RKO (cell line): ENCODE results near the gene NGFR.

Source experiments
- DNase-seq: peaks from one replicate; pipeline ENCODE4 v3.0.0-alpha.2; 2016; ENCODE audit warnings: low spot score

The NGFR gene

GRCh38 chr17:49516180-49516579 lies 21.1 kb downstream of the NGFR start:
- no peak for DNase-seq

DNA sequence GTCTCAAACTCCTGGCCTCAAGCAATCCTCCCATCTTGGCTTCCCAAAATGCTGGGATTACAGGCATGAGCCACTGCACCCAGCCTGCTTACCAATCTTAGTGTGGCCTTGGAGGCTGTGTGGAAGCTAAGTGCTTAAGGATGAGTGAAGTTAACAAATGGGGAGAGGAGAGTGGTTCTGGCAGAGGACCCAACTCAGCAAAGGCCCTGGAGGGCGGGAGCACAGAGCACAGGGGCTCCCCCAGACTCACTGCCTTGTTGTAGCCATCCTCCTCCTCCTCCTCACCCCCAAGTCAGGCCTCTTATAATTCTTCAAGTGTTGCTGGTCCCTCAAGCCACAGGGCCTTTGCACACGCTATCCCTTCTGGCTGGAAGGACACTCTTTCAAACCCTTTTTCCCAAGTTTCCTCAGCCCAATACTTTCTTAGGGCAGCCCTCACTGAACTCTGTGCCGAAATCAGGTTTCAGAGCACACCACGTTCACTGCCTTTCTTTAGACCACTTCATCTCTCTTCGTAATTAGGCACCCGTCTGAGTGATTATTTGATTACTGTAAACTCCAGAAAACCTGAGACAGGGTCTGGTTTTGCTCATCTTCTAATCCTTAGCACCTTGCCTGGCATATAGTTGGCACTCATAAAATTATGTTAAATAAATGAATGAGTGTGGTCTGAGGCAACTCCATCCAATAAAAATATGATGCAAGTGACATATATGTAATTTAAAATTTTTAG lies 23.4 kb downstream of the NGFR start:
- DNase-seq, result no peak

- no peak for DNase-seq
These were observed 24.7 kb downstream of the NGFR start for GRCh38 chr17:49519781-49520180.

GRCh38 chr17:49520386-49521087 lies 25.4 kb downstream of the NGFR start:
- no peak for DNase-seq

DNA sequence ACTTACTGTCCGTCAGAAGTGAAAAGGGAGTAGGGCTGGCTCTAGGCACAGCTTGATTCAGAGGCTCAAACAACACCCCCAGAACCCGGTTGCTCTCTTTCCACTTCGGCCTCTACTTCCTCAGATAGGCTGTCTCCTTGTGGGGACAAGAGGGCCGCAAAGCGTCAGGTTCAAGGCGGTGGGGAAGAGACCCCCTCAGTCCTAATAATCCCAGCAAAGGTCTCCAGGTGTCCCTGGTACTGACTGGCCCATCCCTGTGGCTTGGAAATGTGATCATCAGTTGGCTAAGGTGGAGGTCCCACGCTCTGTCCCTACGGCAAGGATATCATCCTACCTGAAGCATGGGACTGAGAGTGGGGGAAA lies 26.0 kb downstream of the NGFR start:
- DNase-seq, result no peak

DNA sequence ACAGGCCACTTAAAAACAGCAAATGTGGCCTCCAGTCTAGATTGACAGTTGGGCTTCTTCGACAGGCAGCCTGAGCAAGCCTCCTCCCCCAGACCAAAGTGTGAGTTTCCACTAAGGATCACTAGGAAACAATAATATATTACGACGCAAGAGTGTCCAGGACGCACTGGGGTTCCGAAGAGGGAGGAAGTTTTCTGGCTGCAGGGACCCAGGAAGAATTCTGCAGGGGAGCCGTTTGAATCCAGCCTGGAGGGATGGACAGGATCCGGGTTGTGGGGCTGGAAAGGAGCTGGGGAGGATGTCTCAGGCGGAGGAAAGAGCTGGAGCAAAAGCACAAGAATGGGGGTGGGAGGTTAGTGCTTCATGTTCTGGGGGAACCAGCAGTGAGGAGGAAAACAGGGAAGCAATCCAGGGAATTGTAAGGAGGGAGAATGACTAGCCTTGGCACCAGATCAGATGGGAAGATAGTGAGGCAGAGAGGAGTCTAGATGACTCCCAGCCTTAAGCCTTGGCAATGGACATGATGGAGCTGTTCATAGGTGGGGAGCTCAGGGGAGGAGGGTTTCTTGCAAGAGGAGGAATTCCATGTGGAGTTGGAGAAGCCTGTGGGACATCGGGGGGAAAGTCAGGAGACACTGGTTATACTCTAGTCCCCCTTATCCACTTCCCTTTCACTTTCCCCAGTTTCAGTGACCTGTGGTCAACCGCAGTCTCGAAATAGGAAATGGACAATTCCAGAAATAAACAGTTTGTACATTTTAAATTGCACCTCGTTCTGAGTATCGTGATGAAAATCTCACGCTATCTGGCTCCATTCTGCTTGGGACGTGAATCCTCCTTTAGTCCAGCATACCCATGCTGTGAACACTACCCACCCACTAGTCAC lies 26.6 kb downstream of the NGFR start:
- no peak for DNase-seq

GRCh38 chr17:49522357-49522890 lies 27.3 kb downstream of the NGFR start:
- no peak for DNase-seq

- DNase-seq, result no peak
These were observed 28.1 kb downstream of the NGFR start for GRCh38 chr17:49523196-49523595.

DNA sequence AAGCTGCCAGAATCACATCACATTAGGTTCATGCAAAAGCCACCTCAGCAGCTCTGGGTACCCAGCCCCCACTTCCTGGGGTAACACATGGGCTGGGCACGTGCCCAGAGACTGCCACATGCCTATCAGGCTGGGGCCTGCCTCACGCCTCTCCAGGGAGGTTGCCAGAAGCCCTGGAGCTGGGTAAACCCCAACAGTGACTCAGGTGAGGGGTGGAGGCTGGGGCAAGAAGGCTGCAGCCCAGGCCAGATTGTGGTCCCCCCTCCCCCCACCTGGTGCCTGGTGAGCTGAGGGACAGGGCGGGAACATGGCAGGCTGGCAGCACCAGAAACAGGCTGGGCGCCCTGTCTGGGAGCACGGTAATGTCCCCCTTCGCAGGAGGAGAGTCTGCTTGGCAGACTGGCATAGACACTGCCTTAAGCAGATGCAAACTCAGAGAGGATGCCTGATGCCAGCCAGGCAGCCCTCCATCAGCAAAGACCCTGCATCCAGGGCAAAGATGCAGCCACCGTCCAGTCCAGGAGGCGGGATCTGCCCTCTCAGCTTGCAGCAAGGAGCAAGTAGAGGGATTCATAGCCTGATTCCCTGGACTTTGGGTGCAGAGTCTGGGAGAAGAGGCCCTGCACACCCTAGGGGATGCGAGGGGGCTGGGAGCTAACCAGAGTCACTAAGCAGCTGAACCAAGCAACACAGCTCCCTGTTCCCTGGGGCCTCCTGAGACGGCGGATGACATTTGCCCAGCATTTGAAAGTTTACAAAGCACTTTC lies 28.8 kb downstream of the NGFR start:
- no peak for DNase-seq

DNA sequence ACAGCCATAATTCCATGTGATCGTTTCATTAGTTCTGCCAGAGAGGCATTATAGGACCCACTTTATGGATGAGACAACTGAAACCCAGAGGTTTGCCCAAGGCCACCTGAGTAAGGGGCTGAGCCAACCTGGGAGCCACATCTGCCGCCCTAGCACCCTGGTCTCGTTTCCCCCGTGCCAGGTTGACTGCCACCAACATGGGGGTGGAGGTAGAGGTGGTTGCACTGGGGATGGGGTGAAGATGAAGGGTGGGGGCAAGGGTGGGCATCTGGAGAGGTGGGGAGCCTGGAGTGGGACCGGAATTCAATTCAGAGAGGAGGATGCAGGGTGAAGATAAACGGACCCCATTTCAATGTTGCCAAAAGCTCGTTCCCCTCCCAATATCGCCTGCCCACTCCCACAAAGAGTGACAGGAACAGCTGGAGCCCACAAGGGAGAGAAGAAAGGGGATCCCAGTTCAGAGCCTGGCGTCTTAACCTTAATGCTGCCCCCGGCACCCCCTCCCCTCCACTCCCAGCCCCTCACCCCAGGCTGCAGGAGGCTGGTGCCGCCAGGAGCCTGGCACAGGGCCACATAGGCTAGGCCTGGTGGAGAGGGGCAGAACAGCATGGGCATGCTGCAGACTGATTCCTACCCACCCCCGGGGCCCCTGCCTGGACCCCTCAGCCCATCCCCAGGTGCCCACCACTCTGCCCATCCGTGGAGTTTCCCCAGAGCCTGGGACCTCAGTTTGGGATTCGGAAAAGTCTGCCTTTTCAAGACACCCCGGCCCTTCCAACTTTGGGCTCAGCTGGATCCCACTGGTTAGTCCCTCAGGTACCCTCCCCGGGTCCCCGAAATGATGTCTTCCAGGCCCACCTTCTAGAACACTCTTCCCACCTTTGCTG lies 29.6 kb downstream of the NGFR start:
- no peak for DNase-seq

GRCh38 chr17:49525831-49526741 lies 31.0 kb downstream of the NGFR start:
- DNase-seq, result no peak

DNA sequence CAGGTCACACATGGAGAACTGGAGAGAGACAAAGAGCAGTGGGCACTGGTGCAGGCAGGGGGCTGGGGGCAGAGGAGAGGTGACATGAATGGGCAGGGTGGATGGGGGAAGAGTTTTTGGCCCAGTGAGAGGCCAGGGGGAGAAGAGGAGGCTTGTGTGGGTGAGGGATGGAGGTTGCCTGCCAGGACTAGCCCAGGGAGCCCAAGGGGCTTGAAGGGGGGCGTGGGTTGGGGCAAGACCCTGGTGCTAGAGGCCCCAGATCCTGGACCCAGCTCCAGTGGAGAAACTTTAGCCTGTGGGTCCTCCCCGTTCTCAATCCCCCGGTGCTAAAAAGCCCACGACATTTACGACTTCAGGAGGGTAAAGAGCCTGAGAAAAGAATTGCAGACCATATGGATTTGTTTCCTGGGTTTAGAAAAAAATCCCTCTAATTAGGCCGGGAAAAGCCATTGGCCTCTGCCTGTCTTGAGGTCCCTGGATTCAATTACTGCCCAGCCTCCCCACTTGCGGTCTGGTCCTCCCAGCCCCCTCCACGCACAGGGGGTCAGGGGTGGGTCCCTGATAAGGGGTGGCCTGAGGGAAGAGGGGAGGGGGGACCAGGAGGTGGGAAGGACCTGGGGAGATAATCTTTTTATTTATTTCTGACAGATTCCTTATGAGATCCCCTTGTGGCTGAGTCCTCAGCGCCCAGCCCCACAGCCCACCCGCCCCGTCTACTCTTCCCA lies 33.0 kb downstream of the NGFR start:
- DNase-seq, result no peak

DNA sequence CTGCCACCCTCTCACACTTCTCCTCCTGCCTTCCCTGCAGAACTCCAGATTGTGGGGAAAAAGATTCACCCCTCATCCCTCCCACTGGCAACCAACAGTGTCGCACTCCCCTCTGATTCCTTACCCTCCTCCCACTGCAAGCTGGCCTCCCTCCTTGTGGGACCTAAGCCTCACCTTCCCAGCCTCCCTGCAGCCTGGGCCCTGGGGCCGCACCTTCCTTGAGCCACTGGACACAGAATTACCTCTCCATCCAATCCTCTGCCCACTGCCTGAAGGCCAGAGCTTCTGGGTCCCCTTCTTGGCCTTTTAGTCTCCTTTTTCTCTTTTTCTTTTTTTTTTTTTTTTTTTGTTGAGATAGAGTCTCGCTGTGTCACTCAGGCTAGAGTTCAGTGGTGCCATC lies 33.9 kb downstream of the NGFR start:
- DNase-seq, result no peak

DNA sequence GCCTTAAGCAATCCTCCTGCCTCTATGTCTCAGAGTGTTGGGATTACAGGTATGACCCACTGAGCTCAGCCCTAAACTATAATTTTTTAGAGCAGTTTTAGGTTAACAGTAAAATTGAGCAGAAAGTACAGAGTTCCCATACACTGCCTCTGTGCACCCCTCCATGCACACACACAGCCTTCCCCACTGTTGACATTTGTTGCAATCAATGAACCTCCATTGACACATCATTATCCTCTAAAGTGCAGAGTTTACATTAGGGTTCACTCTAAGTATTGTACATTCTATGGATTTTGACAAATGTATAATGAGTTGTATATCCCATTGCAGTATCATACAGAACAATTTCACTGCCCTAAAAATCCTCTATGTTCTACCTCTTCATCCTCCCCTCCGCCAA lies 35.0 kb downstream of the NGFR start:
- no peak for DNase-seq

DNA sequence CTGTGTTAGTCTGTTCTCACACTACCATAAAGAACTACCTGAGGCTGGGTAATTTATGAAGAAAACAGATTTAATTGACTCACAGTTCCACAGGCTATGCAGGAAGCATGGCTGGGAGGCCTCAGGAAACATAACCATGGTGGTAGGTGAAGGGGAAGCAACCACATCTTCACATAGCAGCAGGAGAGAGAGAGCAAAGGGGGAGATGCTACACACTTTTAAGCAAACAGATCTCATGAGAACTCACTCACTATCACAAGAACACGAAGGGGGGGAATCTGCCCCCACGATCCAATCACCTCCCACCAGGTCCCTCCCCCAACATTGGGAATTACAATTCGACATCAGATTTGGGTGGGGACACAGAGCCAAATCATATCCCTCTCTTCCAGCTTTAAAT lies 48.8 kb downstream of the NGFR start:
- DNase-seq, result no peak

- DNase-seq, result no peak
These were observed 50.0 kb downstream of the NGFR start for GRCh38 chr17:49545007-49545660.

DNA sequence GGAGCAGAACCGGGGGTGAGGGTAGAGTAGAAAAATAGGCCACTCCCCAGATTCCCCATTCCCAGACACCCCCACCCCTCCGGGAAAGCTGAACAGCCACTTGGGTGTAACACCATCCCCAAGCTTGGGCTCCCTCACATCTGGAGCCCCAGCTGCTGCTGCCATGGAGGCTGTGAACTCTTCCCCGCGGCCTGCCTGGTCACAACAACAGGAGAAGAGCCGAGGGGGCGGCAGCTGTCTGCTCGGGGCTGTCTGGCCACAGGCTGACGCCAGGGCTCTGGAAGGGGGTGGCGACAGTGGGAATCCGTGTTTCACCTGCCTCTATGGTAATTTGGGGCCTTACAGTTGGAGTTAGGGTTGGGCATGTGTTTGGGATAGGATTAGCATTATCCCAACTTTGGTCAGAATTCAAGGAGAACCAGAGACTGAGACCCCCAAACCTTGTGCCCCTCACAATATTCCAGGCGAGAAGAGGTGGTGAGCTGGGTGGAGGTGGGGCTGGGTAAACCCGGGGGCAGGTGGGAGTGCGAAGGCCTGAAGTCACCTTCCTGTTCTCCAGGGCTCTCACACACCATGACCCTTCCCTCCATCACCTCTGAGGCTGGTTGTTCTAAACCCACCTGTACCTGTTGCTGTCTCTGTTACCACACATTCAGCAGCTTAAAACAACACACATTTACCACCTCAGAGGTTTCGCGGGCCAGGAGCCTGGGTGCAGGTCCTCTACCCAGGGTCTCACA lies 50.9 kb downstream of the NGFR start:
- DNase-seq, result no peak
